ENCODE results near the gene ACKR3. TPM values are rescaled to one million over a fixed set of nuclear protein-coding genes. Genes with fewer than 3 reads are reported as not detected.

ACKR3 gene
- total and polyA plus RNA-seq, 2 of the 4 experiments (the other 2 are of a cell fraction), result not detected

- no peak overlapping the region for H3K4ac ChIP-seq (ENCODE audit: low read depth, low read length)
- intact Hi-C loops (cut with micrococcal nuclease) (no loop called here), in situ Hi-C loops (cut with MboI; ENCODE audit: low sequenced_read_pairs) (loop anchor here (25.0 kb wide), 1 partner anchor 1039 kb away; the partner anchor contains the start of gene PRLH), dilution Hi-C loops (cut with HindIII; ENCODE audit: low sequenced_read_pairs, unreplicated experiment) (no loop called here)
- H3K23ac ChIP-seq (ENCODE audit: low read depth, low read length), result no peak overlapping the region
- TF ChIP-seq MAFK (IDR thresholded peaks at IDR 0.05; ENCODE audit: low read depth, low read length), result peak; percentile 46; the same call in 1 of the 2 replicates
- no peak for TF ChIP-seq RFX5 (IDR thresholded peaks at IDR 0.05; ENCODE audit: low read depth, low read length)
- no peak overlapping the region for H2BK5ac ChIP-seq (ENCODE audit: low read depth, low read length, poor library complexity, severe bottlenecking)
- H3K27ac ChIP-seq (ENCODE audit: insufficient read depth, low read length), result no peak overlapping the region
- H2BK120ac ChIP-seq (ENCODE audit: low read depth, low read length), result no peak overlapping the region
- H4K5ac ChIP-seq (ENCODE audit: low read depth, low read length), result no peak overlapping the region
- ATAC-seq (ENCODE audit: low read depth), result no peak
- peaks cover 5% of the 10 kb centered on the region; the same call in 1 of the 2 replicates for H3K27me3 ChIP-seq (ENCODE audit: control insufficient read depth, insufficient read depth, low read length)
- H3K4me2 ChIP-seq (ENCODE audit: low read depth, low read length), result no peak overlapping the region
- no peak overlapping the region for H4K91ac ChIP-seq (ENCODE audit: insufficient read depth, low read depth, low read length)
- H3K4me3 ChIP-seq (ENCODE audit: insufficient read depth, low read depth, low read length), result no peak overlapping the region
- no peak overlapping the region for H2AFZ ChIP-seq (replicated peaks; ENCODE audit: low read length, poor library complexity)
- CTCF ChIA-PET, result no interaction called here
- POLR2A ChIA-PET (ENCODE audit: unreplicated experiment), result no interaction called here
- DNase-seq, result no peak
- H4K20me1 ChIP-seq (ENCODE audit: insufficient read depth, low read length), result no peaks in the 10 kb centered on the region
- no peak overlapping the region for H2AK9ac ChIP-seq (replicated peaks; ENCODE audit: low read depth, low read length, poor library complexity)
- no peak overlapping the region for H2BK15ac ChIP-seq (ENCODE audit: low read depth, low read length)
- no peak overlapping the region for H2BK20ac ChIP-seq (ENCODE audit: low read depth, low read length)
- H3K9me3 ChIP-seq (ENCODE audit: control insufficient read depth, insufficient read depth, low read length), result no peaks in the 10 kb centered on the region; the same call in 1 of the 2 replicates
- H3K14ac ChIP-seq (replicated peaks; ENCODE audit: low read depth, low read length), result no peak overlapping the region
- no peaks in the 10 kb centered on the region for H3K36me3 ChIP-seq (ENCODE audit: control insufficient read depth, insufficient read depth, low read length)
- H3K18ac ChIP-seq (ENCODE audit: low read depth, low read length), result no peak overlapping the region
- H3K9me1 ChIP-seq (ENCODE audit: insufficient read depth, low read length), result no peaks in the 10 kb centered on the region
- no peak overlapping the region for H2AK5ac ChIP-seq (ENCODE audit: low read depth, low read length)
- BruUV-seq (replicated peaks), result no TSS peak
- H3K4me1 ChIP-seq (ENCODE audit: control insufficient read depth, insufficient read depth, low read length), result no peaks in the 10 kb centered on the region
- H3K56ac ChIP-seq (ENCODE audit: extremely low read depth, insufficient read depth, low read length), result no peak overlapping the region
- H3K9ac ChIP-seq (ENCODE audit: low read depth, low read length), result no peak overlapping the region
- H3K79me1 ChIP-seq (ENCODE audit: low read depth in 1 of 2, low read length in 2 of 2), result no peaks in the 10 kb centered on the region
- no peak overlapping the region for H4K8ac ChIP-seq (ENCODE audit: low read depth in 2 of 2, low read length in 2 of 2)
These were observed 46.4 kb upstream of the ACKR3 start for GRCh38 chr2:236523249-236523648.
